DOHH2 (cell line): ENCODE measurements around the gene CCDC85C.

Source experiments
- H3F3A ChIP-seq: fragments of 200-600 bp; sonication (generic), shearing (Covaris generic); 2 replicates; pipeline ENCODE4 v1.6.0; 2016; ENCODE audit warnings: antibody characterized with exemption, mild to moderate bottlenecking; ENCODE audit not compliant: control insufficient read depth, insufficient read depth
- H3K27ac ChIP-seq: fragments of 200-600 bp; sonication (generic); 2 replicates; pipeline ENCODE4 v1.5.1; 2014; ENCODE audit warnings: low read depth, mild to moderate bottlenecking, low read length, moderate library complexity
- H3K27me3 ChIP-seq: fragments of 200-600 bp; sonication (generic); 2 replicates; pipeline ENCODE4 v1.6.1; 2014; ENCODE audit warnings: mild to moderate bottlenecking, low read length, mixed read lengths; ENCODE audit not compliant: control insufficient read depth
- H3K36me3 ChIP-seq: fragments of 200-600 bp; sonication (generic); 2 replicates; pipeline ENCODE4 v1.6.1; 2014; ENCODE audit warnings: mild to moderate bottlenecking, low read length, moderate library complexity, mixed read lengths; ENCODE audit not compliant: control insufficient read depth
- H3K4me1 ChIP-seq: fragments of 200-600 bp; sonication (generic); 2 replicates; pipeline ENCODE4 v1.6.1; 2014; ENCODE audit warnings: mild to moderate bottlenecking, low read length, mixed read lengths; ENCODE audit not compliant: control insufficient read depth
- H3K4me2 ChIP-seq: fragments of 200-600 bp; sonication (generic); 2 replicates; pipeline ENCODE4 v1.6.0; 2014; ENCODE audit warnings: mild to moderate bottlenecking, low read length, moderate library complexity
- H3K4me3 ChIP-seq: fragments of 200-600 bp; sonication (generic); 2 replicates; pipeline ENCODE4 v1.5.1; 2014; ENCODE audit warnings: mild to moderate bottlenecking, low read length, mixed read lengths
- H3K79me2 ChIP-seq: fragments of 200-600 bp; sonication (generic); 2 replicates; pipeline ENCODE4 v1.6.1; 2014; ENCODE audit warnings: mild to moderate bottlenecking, low read length, mixed read lengths; ENCODE audit not compliant: control insufficient read depth
- H3K9me2 ChIP-seq: fragments of 200-600 bp; sonication (generic); replicated peaks from 2 replicates; pipeline ENCODE4 v1.6.1; 2014; ENCODE audit warnings: mild to moderate bottlenecking, low read length, mixed read lengths; ENCODE audit not compliant: control insufficient read depth
- H3K9me3 ChIP-seq: fragments of 200-600 bp; sonication (generic); 2 replicates; pipeline ENCODE4 v1.6.1; 2014; ENCODE audit warnings: antibody characterized with exemption, low read length, mixed read lengths; ENCODE audit not compliant: control insufficient read depth, insufficient read depth
- H4K20me1 ChIP-seq: fragments of 200-600 bp; sonication (generic); 2 replicates; pipeline ENCODE4 v1.6.0; 2014; ENCODE audit warnings: low read depth, mild to moderate bottlenecking, antibody characterized with exemption, low read length, moderate library complexity; ENCODE audit not compliant: control insufficient read depth, insufficient read depth
- CTCF ChIP-seq: fragments of 200-600 bp; sonication (generic); IDR thresholded peaks from one replicate; pipeline ENCODE4 v1.5.1; 2014; ENCODE audit warnings: antibody characterized with exemption, mild to moderate bottlenecking, low read depth, low read length; ENCODE audit not compliant: poor library complexity, severe bottlenecking
- EZH2phosphoT487 ChIP-seq: fragments of 200-600 bp; sonication (generic); IDR thresholded peaks from 2 replicates; pipeline ENCODE4 v1.6.1; 2017; ENCODE audit warnings: borderline replicate concordance, mild to moderate bottlenecking, antibody characterized with exemption, low read length, moderate library complexity, mixed read lengths

The CCDC85C gene

GRCh38 chr14:99612071-99612737, 8.2 kb upstream of the CCDC85C start:
- no peak overlapping the region for H3K27ac ChIP-seq
- H3K27me3 ChIP-seq, result peaks cover 6% of the 10 kb centered on the region; the same call in 1 of the 2 replicates
- no peak overlapping the region for H3K4me3 ChIP-seq
- no peaks in the 10 kb centered on the region for H3K79me2 ChIP-seq
- no peak for TF ChIP-seq EZH2phosphoT487
- TF ChIP-seq CTCF, result no peak
- no peaks in the 10 kb centered on the region for H3K9me2 ChIP-seq
- no peaks in the 10 kb centered on the region for H4K20me1 ChIP-seq
- no peaks in the 10 kb centered on the region for H3K36me3 ChIP-seq
- no peaks in the 10 kb centered on the region for H3F3A ChIP-seq
- H3K4me2 ChIP-seq, result no peak overlapping the region
- H3K4me1 ChIP-seq, result no peaks in the 10 kb centered on the region
- H3K9me3 ChIP-seq, result no peaks in the 10 kb centered on the region

GRCh38 chr14:99611646-99612045, 7.6 kb upstream of the CCDC85C start:
- Histone ChIP-seq H3K9me2 (no peaks in the 10 kb centered on the region), H3K27me3 (peaks cover 4% of the 10 kb centered on the region; the same call in 1 of the 2 replicates), H4K20me1 (no peaks in the 10 kb centered on the region), H3K4me3 (no peak overlapping the region), H3K4me1 (no peaks in the 10 kb centered on the region), H3F3A (no peaks in the 10 kb centered on the region), H3K4me2 (no peak overlapping the region), H3K79me2 (no peaks in the 10 kb centered on the region), H3K36me3 (no peaks in the 10 kb centered on the region), H3K9me3 (no peaks in the 10 kb centered on the region), H3K27ac (no peak overlapping the region)
- TF ChIP-seq EZH2phosphoT487, result no peak
- TF ChIP-seq CTCF, result no peak

- Histone ChIP-seq H3K27ac (no peak overlapping the region), H3F3A (no peaks in the 10 kb centered on the region), H3K4me3 (no peak overlapping the region), H3K9me2 (no peaks in the 10 kb centered on the region), H3K27me3 (peaks cover 6% of the 10 kb centered on the region; the same call in 1 of the 2 replicates), H3K9me3 (no peaks in the 10 kb centered on the region), H3K36me3 (no peaks in the 10 kb centered on the region), H3K4me2 (no peak overlapping the region), H3K79me2 (no peaks in the 10 kb centered on the region), H4K20me1 (no peaks in the 10 kb centered on the region), H3K4me1 (peaks cover 5% of the 10 kb centered on the region)
- TF ChIP-seq CTCF (peak; percentile 41), EZH2phosphoT487 (no peak)
These were observed 5.5 kb upstream of the CCDC85C start for GRCh38 chr14:99609245-99610170.
